Stimulated activated CD8-positive, alpha-beta memory T cell treated with anti-CD3 and anti-CD28 coated beads, Interleukin-2, amount 100 ng/mL, for 1 hour (primary cell): ENCODE measurements around the gene FRMPD4.

Experiments
- DNase-seq, 2 donors: peaks; one replicate each; pipeline ENCODE4 v3.0.0-alpha.2; 2020; ENCODE audit warnings: low read depth in 2 of 2

Gene FRMPD4

GRCh38 chrX:12366440-12366839, 228.2 kb downstream of the FRMPD4 start:
- DNase-seq, result no peak

GRCh38 chrX:12367254-12367653, 229.0 kb downstream of the FRMPD4 start:
- no peak for DNase-seq

DNA sequence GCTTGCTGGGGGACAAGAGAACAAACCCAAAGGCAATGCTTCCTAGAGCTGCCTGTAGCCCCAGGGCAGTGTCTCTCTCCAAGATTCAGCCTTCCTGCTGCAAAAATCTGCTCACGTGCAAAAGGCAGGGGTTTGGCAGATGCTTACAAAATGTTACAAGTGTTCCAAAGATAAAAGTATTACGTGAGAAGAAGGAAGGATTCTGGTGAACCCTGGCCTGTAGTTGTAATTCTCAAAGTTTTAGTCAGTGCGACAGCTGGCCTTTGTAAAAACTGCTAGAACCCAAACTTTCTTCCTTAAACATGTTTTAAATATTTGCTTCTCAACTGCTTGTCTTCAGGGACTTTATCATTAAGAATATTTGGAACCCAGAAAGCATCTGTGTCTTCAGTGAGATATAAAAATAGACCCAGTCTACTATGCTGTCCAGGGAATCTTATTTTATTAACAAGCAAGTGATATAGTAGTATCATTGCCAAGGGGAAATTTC, 232.3 kb downstream of the FRMPD4 start:
- DNase-seq, result no peak

- no peak for DNase-seq
Measured at GRCh38 chrX:12372111-12372510, 233.8 kb downstream of the FRMPD4 start.

- DNase-seq, result no peak
Measured at GRCh38 chrX:12374286-12374685, 236.0 kb downstream of the FRMPD4 start.

GRCh38 chrX:12378253-12378652, 240.0 kb downstream of the FRMPD4 start:
- no peak for DNase-seq

- DNase-seq, result no peak
Measured at GRCh38 chrX:12378706-12379105, 240.4 kb downstream of the FRMPD4 start.

- no peak for DNase-seq
Measured at GRCh38 chrX:12379671-12380070, 241.4 kb downstream of the FRMPD4 start.

GRCh38 chrX:12383196-12383595, 244.9 kb downstream of the FRMPD4 start:
- no peak for DNase-seq

- no peak for DNase-seq
Measured at GRCh38 chrX:12390301-12390700, 252.0 kb downstream of the FRMPD4 start.

GRCh38 chrX:12396584-12396983, 258.3 kb downstream of the FRMPD4 start:
- no peak for DNase-seq

- no peak for DNase-seq
Measured at GRCh38 chrX:12400218-12400617, 261.9 kb downstream of the FRMPD4 start.

GRCh38 chrX:12401252-12401651, 263.0 kb downstream of the FRMPD4 start:
- DNase-seq, result no peak

DNA sequence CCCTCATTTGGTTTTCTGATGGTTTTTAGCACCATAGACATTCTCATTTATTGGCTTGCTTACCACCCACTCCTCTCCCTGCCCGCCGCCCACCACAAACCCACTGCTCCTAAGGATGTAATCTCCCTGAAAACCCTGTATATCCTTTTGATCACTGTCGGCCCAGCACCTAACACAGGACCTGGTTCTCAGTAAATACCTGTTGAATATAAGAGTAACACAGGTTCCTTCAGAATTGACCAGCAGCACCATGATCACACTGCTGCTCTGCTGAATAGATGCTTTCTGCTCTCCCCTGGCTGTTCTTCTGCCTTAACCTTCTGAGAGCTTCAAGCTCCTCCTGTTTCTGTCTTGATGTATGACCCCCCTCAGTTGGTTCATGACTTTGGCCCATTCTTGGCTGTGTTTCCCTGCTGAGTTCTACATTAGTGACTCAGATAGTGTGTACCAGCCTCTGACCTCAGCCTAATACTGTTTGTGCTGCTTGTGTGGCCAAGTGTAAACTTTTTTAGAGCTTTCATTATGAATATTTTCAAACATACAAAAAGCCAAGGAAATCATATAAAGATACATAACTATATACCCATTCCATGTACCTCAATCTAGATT, 265.3 kb downstream of the FRMPD4 start:
- DNase-seq, result no peak

DNA sequence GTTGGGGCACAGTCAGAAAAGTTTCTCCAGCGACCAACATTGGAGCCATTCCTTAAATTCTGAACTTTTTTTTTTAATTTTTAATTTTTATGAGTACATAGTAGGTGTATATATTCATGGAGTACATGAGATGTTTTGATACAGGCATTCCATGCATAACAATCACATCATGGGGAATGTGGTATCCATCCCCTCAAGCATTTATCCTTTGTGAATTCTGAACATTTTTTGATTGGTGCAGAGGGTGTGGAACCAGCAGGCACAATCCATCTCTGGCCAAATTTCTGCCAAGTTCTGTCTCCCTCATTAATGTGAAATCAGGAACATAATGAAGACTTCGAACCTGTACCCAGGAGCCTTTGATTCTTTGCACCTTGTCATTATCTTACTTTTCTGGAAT, 267.0 kb downstream of the FRMPD4 start:
- no peak for DNase-seq

DNA sequence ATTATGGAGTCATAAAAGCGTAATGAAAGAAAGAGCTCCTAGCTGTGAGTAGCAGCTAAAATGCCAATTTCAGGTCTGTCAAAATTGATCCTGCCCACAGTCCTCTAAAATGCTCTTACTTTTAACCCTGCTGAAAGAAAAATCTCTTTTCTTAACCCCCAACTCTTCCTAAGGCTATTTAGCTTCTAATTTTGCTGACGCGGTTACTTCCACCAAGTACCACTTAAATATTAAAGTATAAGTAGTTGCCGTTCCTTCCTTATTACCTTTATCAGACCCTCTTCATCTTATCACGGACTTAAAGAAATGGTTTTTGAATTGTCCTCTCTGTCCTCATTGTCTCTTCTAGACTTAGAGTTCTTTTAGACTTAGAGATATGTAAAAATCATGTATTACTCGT, 272.2 kb downstream of the FRMPD4 start:
- DNase-seq, result no peak

GRCh38 chrX:12411831-12412230, 273.6 kb downstream of the FRMPD4 start:
- no peak for DNase-seq

DNA sequence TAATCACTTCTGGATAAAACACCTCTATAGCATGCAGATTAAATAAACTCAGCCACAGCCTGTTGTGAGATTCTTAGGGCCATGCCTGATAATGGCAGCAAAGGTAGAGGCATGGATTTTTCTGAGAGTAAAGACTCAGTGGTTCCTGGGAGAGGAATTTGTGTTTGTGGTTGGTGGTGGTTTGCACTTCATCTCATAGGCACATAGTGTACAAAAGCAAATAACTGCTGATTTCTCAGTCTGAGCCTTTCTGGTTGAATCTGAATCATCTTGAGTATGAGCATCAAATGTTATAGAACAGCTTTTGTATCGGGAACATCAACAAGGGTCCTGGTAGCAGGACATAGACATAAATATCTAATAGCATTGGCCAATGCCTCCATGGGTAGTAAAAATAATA, 274.3 kb downstream of the FRMPD4 start:
- no peak for DNase-seq

DNA sequence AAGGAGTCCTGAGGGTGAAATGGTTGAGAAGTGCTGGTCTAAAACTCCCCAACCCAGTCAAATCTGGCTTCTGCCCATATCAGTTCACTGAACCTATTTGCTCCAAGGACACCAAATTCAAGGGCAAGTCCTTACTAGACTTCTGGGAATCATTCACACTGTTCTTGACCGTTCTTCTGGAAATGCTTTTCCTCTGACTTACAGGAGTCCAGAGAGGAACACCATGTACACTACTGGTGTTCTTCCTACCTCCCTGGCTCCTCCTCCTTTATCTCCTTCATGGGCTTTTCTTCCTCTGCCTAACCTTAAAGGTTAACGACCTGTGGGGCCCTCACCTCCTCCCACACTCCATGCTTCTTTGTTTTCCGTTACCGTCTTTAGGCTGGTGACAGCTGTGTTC, 281.3 kb downstream of the FRMPD4 start:
- DNase-seq, result no peak

GRCh38 chrX:12421918-12422317, 283.6 kb downstream of the FRMPD4 start:
- DNase-seq, result no peak

DNA sequence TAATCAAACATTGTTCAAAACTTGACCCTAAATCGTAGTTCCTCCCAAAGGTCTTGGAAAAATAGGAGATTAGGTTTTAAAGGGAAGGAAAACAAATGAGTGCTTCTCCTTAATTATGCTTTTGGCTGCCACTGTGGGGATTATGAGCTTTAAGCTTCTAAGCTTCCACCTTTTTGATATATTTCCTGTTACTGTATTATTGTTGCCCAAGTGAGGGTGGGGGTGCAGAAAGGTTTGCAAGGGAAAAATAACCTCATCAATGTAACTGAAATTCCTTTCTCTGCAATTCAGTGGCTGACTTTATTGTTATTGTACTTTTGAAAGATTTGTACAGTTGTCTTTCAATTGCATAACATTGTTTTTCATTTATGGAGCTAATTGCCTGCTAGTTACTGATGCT, 285.1 kb downstream of the FRMPD4 start:
- no peak for DNase-seq

- DNase-seq, result no peak
Measured at GRCh38 chrX:12425496-12425895, 287.2 kb downstream of the FRMPD4 start.

DNA sequence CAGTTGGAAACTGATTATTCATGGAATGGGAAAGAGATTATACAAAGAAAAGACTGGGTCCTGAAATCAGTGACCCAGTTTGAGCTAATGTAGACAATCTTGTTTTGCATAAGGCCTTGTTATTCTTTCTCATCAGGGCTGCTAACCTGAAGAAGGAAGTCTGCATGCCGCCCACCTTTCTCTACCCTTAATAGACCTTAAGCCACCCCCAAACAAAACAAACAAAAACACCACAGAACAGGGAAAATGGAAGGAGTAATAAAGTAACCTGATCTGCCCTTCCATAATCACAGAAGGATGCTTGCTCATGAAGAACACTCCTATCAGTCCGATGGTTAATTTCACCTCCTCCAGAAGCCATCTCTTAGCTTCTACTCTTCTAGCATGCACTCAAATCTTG, 288.1 kb downstream of the FRMPD4 start:
- no peak for DNase-seq

- no peak for DNase-seq
Measured at GRCh38 chrX:12434493-12434892, 296.2 kb downstream of the FRMPD4 start.
